ENCODE data around the gene ADGB. TPM values are rescaled to one million over a fixed set of nuclear protein-coding genes. Genes with fewer than 3 reads are reported as not detected.

Gene ADGB
- total RNA-seq, 4 donors from 2014 or later = not detected

DNA sequence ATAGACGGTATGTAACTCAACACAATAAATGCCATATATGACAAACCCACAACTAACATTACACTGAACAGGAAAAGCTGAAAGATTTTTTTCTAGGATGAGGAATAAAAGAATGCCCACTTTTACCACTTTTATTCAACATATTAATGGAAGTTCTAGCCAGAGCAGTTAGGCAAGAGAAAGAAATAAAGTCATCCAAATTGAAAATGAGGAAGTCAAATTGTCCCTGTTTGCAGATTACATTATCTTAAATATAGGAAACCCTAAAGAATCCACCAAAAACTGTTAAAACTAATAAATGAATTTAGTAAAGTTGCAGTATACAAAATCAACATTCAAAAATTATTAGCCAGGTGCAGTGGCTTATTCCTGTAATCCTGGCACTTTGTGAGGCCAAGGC, 24.6 kb upstream of the ADGB start:
- DNase-seq (ENCODE audit: extremely low spot score) = no peak
- Histone ChIP-seq H3K27me3 (no peaks in the 10 kb centered on the region), H3K4me3 (no peak overlapping the region), H3K9me3 (peaks cover 0 to 18% (median 10%) of the 10 kb centered on the region in 4 donors), H3K27ac (replicated peaks in 1 of 4) (no peak overlapping the region), H3K4me1 (no peaks in the 10 kb centered on the region), H3K36me3 (no peaks in the 10 kb centered on the region)
- TF ChIP-seq, protein P1, sequence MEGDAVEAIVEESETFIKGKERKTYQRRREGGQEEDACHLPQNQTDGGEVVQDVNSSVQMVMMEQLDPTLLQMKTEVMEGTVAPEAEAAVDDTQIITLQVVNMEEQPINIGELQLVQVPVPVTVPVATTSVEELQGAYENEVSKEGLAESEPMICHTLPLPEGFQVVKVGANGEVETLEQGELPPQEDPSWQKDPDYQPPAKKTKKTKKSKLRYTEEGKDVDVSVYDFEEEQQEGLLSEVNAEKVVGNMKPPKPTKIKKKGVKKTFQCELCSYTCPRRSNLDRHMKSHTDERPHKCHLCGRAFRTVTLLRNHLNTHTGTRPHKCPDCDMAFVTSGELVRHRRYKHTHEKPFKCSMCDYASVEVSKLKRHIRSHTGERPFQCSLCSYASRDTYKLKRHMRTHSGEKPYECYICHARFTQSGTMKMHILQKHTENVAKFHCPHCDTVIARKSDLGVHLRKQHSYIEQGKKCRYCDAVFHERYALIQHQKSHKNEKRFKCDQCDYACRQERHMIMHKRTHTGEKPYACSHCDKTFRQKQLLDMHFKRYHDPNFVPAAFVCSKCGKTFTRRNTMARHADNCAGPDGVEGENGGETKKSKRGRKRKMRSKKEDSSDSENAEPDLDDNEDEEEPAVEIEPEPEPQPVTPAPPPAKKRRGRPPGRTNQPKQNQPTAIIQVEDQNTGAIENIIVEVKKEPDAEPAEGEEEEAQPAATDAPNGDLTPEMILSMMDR (IDR thresholded peaks at IDR 0.05) = no peak
- TF ChIP-seq EP300 (IDR thresholded peaks at IDR 0.05) (no peak), POLR2AphosphoS5 (IDR thresholded peaks at IDR 0.05) (no peak), POLR2A (IDR thresholded peaks at IDR 0.05; ENCODE audit: low read depth) (no peak)
- intact Hi-C loops (cut with DNase I) = no loop called here
- WGBS = 97% methylated on average over 1 of the region's 1 CpG

DNA sequence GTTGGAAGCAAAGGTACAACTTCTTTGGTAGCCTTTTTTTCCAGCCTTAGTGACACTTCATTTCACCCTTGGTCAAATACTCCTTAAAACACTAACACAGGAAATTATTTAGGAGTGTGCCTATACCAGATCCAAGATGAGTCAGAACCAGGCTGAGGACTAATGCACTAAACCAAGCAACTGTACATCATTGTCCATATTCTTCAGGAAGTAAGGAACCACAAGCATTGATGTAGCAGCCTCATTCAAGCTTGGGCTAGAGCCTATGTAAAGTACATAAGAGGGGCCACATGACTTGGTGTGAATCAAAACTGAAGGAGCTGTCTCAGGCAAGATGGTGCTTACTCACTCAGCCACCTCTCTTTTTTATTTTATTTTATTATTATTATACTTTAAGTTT, 20.7 kb upstream of the ADGB start:
- Histone ChIP-seq H3K27me3 (no peaks in the 10 kb centered on the region), H3K27ac (replicated peaks in 1 of 4) (no peak overlapping the region), H3K4me1 (no peaks in the 10 kb centered on the region), H3K4me3 (no peak overlapping the region), H3K9me3 (peaks cover 0 to 7% (median 0%) of the 10 kb centered on the region in 4 donors), H3K36me3 (no peaks in the 10 kb centered on the region)
- intact Hi-C loops (cut with DNase I) = no loop called here
- TF ChIP-seq POLR2A (IDR thresholded peaks at IDR 0.05; ENCODE audit: low read depth) = no peak
- TF ChIP-seq, protein P1 (IDR thresholded peaks at IDR 0.05) = no peak
- TF ChIP-seq EP300 (IDR thresholded peaks at IDR 0.05) = no peak
- no peak for TF ChIP-seq POLR2AphosphoS5 (IDR thresholded peaks at IDR 0.05)
- no peak for DNase-seq (ENCODE audit: extremely low spot score)

DNA sequence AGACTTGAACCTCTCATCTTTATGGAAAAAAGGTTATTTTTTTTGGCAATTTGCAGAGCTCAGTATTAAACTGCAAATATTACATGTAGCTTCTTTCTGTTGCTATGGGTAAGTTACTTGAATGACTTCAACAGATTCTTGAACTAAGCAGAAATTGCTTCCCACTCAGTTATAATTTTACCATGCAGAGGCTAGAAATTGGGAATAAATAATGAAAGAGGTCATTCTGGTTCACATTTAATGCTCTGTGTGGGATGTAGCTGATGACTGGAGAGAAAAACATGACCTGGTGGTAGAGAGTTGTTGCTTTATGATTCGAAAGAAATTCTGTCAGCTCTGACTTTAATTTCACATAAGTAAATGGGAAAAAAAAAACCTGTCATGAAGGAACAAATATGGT, 16.8 kb upstream of the ADGB start:
- 46% methylated on average over 1 of the region's 1 CpG for WGBS
- no peaks in the 10 kb centered on the region for H3K36me3 ChIP-seq
- no peaks in the 10 kb centered on the region for H3K9me3 ChIP-seq

DNA sequence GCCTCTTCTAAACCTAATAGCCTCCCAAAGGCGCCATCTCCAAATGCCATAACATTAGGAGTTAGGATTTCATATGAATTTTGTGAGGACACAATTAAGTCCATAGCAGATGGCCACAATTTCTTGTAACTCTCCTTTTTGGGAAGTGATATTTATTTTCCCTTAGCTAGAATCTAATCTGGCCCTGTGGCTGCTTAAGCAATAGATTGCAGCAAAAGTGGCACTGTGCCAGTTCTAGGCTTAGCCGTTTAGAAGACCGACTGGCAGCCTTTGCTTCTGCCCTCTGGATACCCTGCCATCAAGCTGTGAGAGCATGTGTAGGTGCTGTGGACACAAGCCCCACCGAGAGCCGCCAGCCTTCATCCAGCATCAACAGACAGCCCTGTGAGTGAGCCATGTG, 15.9 kb upstream of the ADGB start:
- Histone ChIP-seq H3K36me3 (no peaks in the 10 kb centered on the region), H3K9me3 (no peaks in the 10 kb centered on the region), H3K4me1 (no peaks in the 10 kb centered on the region), H3K27me3 (no peaks in the 10 kb centered on the region), H3K4me3 (no peak overlapping the region), H3K27ac (replicated peaks in 1 of 4) (no peak overlapping the region)
- intact Hi-C loops (cut with DNase I) = no loop called here
- DNase-seq (ENCODE audit: extremely low spot score) = no peak
- 65% methylated on average over 5 of the region's 5 CpGs for whole genome bisulfite sequencing
- TF ChIP-seq POLR2A (IDR thresholded peaks at IDR 0.05; ENCODE audit: low read depth) (no peak), POLR2AphosphoS5 (IDR thresholded peaks at IDR 0.05) (no peak), EP300 (IDR thresholded peaks at IDR 0.05) (no peak)
- TF ChIP-seq, protein P1 (IDR thresholded peaks at IDR 0.05) = no peak

More for the DNA sequence above, 16.8 kb upstream of the ADGB start:
- TF ChIP-seq EP300 (IDR thresholded peaks at IDR 0.05) = no peak
- TF ChIP-seq POLR2A (IDR thresholded peaks at IDR 0.05; ENCODE audit: low read depth) = no peak
- TF ChIP-seq, protein P1 (IDR thresholded peaks at IDR 0.05) = no peak
- no peak for TF ChIP-seq POLR2AphosphoS5 (IDR thresholded peaks at IDR 0.05)
- H3K27me3 ChIP-seq = no peaks in the 10 kb centered on the region
- DNase-seq (ENCODE audit: extremely low spot score) = no peak
- intact Hi-C loops (cut with DNase I) = no loop called here
- no peaks in the 10 kb centered on the region for H3K4me1 ChIP-seq
- H3K4me3 ChIP-seq = no peak overlapping the region
- no peak overlapping the region for H3K27ac ChIP-seq (replicated peaks in 1 of 4)

DNA sequence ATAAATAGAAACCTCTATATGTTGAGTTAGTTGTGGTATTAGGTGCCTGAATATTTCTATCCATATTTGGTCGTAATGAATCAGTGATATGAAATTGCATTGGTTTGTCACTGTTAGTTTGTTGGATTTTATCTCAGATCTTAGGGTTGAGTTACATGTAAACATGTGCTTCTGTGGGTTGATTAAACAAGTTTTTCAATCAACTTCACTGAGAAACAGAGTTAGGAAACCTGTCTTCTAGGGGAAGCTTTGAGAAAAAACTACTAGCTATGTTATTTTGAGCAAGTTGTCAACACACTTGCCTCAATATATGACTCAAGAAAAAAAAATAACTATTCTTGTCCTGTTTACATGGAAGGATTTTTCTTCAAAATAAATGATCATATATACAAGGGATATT, 14.8 kb upstream of the ADGB start:
- no peaks in the 10 kb centered on the region for H3K27me3 ChIP-seq
- no peak for TF ChIP-seq POLR2A (IDR thresholded peaks at IDR 0.05; ENCODE audit: low read depth)
- TF ChIP-seq EP300 (IDR thresholded peaks at IDR 0.05) = no peak
- TF ChIP-seq, protein P1 (IDR thresholded peaks at IDR 0.05) = no peak
- no peak for TF ChIP-seq POLR2AphosphoS5 (IDR thresholded peaks at IDR 0.05)
- no peaks in the 10 kb centered on the region for H3K36me3 ChIP-seq
- DNase-seq (ENCODE audit: extremely low spot score) = no peak
- H3K27ac ChIP-seq (replicated peaks in 1 of 4) = no peak overlapping the region
- no peaks in the 10 kb centered on the region for H3K4me1 ChIP-seq
- intact Hi-C loops (cut with DNase I) = no loop called here
- no peak overlapping the region for H3K4me3 ChIP-seq
- 61% methylated on average over 1 of the region's 1 CpG for WGBS
- H3K9me3 ChIP-seq = no peaks in the 10 kb centered on the region
